Activated naive CD4-positive, alpha-beta T cell (primary cell): ENCODE results near the gene CTBP1.

ENCODE experiments used
- DNase-seq, 4 experiments: peaks; one replicate each; lab custom pipeline; 2025; lab: John Stamatoyannopoulos, UW

Gene CTBP1

DNA sequence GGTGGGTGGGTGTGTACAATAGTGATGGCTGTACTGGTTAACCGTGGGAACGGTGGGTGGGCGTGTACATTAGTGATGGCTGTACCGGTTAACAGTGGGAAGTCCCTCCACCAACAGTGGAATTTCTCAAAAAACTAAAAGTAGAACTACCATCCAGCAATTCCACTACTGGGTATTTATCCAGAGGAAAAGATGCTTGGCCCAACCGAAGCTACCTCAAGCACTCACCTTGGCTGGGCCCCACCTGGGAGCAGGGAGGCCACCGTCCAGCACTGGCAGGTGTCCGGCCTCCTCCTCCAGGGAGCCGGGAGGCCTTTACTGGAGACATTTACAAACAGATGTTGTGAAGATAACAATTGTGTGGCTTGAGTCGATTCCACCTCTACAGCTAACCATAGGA lies 34.8 kb upstream of the CTBP1 start:
- no peak for DNase-seq

- no peak for DNase-seq
These were observed 30.3 kb upstream of the CTBP1 start for GRCh38 chr4:1279253-1279652.

- DNase-seq = no peak
These were observed 29.0 kb upstream of the CTBP1 start for GRCh38 chr4:1277667-1278665.

DNA sequence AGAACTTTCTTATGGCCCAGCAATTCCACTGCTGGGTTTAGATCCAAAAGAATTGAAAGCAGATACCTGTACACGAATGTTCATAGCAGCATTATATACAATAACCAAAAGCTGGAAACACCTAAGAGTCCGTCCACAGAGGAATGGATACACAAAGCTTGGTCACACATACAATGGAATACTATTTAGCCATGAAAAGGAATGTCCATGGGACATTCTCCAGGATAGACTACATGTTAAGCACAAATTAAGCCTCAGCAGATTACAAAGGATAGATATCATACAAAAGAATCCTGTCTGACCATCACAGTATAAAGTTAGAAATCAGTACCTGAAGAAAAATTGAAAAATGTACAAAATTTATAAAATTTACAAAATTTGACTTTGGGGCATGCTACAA lies 28.1 kb upstream of the CTBP1 start:
- DNase-seq = no peak

DNA sequence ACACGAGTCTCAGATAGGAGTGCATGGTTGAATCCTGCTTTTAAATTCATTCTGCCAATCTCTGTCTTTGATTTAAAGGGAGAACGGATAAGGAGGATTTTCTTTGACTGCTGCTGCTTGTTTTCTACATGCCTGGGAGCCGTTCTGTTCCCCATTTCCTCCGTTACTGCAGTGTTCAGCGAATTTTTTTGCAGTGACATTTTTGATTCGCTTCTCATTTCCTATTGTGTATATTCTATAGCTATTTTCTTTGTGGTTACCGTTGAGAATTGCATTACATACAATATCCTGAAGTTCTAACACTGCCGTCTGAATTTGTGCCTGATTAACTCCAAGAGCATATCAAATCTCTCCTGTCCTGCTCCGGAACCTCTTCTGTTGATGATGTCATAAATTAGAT lies 25.9 kb upstream of the CTBP1 start:
- no peak for DNase-seq

GRCh38 chr4:1271686-1272085 lies 22.8 kb upstream of the CTBP1 start:
- no peak for DNase-seq

GRCh38 chr4:1269209-1269608 lies 20.3 kb upstream of the CTBP1 start:
- DNase-seq = no peak

GRCh38 chr4:1266881-1267763 lies 18.2 kb upstream of the CTBP1 start:
- DNase-seq = no peak

GRCh38 chr4:1265351-1265750 lies 16.4 kb upstream of the CTBP1 start:
- no peak for DNase-seq

- DNase-seq = no peak
These were observed 16.0 kb upstream of the CTBP1 start for GRCh38 chr4:1264942-1265341.

- no peak for DNase-seq
These were observed 12.4 kb upstream of the CTBP1 start for GRCh38 chr4:1261107-1261928.

GRCh38 chr4:1260418-1261106 lies 11.6 kb upstream of the CTBP1 start:
- no peak for DNase-seq

GRCh38 chr4:1259966-1260365 lies 11.0 kb upstream of the CTBP1 start:
- no peak for DNase-seq

DNA sequence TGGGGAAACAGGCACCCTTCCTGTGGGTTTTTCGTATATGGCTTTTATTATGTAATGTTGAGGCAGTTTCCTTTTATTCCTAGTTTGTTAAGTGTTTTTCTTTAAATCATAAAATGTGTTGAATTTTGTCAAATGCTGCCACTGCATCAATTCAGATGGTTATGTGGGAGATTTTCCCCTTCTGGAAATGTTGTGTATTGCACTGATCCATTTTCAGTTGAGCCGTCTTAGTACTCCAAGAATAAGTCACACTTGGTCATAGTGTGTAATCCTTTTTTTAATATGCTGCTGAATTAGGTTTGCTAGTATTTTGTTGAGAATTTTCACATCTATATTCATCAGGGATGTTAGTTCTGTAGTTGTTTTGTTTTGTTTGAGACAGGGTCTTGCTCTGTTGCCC lies 9.5 kb upstream of the CTBP1 start:
- DNase-seq = no peak

DNA sequence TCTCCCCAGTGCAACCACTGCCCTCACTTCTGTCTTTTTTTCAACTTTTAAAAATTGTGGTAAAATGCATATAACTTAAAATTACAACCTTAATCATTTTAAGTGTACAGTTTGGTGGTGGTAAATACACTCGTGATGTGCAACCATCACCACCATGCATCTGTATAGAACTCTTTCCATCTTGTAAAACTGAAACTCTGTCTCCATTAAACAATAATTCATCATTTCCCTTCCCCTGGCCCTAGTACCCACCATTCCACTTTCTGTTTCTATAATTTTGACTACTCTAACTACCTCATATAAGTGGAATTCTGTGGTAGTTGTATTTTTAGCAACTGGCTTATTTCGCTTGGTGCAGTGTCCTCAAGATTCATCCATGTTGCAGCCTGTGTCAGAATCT lies 6.8 kb upstream of the CTBP1 start:
- DNase-seq = no peak

DNA sequence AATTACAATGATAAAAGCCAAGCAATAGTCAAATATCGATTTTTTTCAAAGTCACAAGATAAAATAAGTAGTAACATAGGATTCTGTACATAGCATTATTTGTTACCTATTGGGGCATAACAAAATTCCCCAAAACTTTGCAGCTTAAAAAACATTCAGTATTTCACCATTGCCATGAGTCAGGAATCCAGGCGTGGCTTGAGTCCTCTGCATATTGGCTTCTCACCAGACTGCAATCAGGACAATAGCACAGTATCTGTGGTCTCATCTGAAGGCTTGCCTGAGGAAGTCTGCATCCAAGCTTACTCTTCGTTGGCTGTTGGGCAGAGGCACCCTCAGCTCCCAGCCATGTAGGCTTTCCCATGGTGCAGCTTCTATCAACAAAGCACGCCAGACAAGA lies 6.2 kb upstream of the CTBP1 start:
- DNase-seq = no peak

- no peak for DNase-seq
These were observed 4.9 kb upstream of the CTBP1 start for GRCh38 chr4:1253831-1254230.

DNA sequence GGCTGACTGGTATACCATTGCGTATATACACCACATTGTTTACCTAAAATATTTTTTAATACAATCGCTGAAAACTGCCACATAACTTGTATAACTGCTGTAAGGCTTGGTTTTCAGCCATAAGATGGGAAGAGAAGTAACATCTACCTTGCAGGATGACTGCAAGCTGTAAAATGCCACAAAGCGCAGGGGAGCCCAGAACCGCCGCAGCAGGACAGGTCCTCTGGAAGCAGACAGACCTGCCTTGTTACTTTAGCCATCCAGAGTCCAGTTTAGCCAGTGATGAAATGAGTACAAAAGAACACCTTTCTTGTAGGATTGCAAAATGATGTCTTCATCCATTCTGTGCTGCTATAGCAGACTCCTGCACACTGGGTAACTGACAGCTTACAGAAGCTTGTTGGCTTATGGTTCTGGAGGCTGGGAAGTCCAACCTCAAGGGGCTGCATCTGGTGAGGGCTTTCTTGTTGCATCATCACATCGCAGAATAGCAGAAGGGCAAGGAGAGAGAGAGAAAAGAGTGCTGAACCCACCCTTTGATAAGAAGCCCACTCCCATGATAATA lies 4.1 kb upstream of the CTBP1 start:
- DNase-seq = no peak

DNA sequence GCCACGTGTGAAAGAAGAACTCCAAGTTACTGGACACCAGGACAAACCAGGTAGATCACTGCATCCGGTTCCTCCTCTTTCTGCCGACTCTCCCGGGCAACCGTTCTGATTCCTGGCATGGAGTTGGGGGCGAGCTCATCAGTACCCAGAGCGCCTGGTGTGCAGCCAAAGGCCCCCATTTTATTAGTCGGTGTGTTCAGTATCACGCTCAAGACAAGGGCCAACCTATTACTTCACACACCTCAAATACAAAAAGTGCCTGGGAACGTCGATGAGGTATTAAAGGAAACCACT lies 2.8 kb upstream of the CTBP1 start:
- no peak for DNase-seq

DNA sequence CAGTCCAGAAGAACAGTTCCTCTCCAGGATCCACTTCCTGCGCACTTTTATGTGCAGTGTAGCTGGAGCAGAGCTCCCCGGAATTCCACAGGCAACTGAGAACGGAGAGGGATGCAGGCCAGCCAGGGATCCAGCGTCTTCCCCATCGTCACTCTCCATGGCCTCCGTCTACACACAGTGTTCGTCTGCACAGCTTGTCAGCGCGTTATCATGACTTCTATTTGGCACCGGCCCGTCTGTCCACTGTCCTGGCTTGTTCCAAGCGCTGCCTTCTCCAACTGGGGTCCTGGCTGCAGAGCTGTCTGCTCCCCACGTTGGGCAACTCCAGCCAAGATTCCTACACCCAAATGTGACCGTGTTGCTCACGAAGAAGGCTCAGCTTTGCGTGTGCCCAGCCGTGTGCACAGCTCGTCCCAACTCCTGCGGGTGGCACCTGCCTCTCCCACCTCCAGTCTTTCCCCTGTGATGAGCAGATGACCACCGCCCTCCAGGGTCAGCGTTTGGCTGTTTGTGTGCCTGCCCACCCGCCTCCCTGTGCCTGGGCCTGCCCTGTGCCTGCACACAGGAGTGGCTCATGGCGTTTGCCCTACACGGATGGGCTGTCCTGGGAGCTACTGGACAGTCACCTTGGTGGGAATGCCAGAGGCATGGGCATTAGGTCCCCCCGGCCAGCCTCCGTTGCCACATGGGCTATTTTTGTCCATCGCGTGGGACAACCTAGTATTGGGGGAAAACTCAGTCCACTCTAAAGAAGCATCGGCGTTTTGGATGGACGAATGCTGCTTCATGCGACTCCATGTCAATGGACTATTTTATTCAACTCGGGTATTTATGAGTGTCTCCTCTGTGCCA lies 2.2 kb upstream of the CTBP1 start:
- DNase-seq = no peak

- DNase-seq = no peak
These were observed 1.5 kb upstream of the CTBP1 start for GRCh38 chr4:1250527-1250812.
